GM23338 (cell line): Measurements from ENCODE around the gene DYNLRB1. TPM values are rescaled to one million over a fixed set of nuclear protein-coding genes. Genes with fewer than 3 reads are reported as not detected.

Source experiments
- ATAC-seq: fragments of 200-7000 bp; cut with Tn5 transposase; 3 replicates; pipeline ENCODE4 v1.9.1; 2020
- DNase-seq: peaks from one replicate; pipeline ENCODE4 v3.0.0-alpha.2; 2015; ENCODE audit warnings: low spot score
- H2AFZ ChIP-seq: fragments of 200-600 bp; sonication (generic); 2 replicates; pipeline ENCODE4 v1.8.0; 2016; ENCODE audit warnings: antibody characterized with exemption, mild to moderate bottlenecking, moderate library complexity
- H3F3A ChIP-seq: fragments of 200-600 bp; sonication (generic); replicated peaks from 2 replicates; pipeline ENCODE4 v1.8.0; 2017; ENCODE audit warnings: antibody characterized with exemption, mixed run types, low read depth
- H3K27ac ChIP-seq: fragments of 200-600 bp; sonication (generic); 2 replicates; pipeline ENCODE4 v1.6.1; 2016; ENCODE audit warnings: low read depth
- H3K27me3 ChIP-seq: fragments of 200-600 bp; sonication (generic); 2 replicates; pipeline ENCODE4 v1.8.0; 2016; ENCODE audit warnings: mild to moderate bottlenecking, mixed run types, moderate library complexity; ENCODE audit not compliant: insufficient read depth
- H3K36me3 ChIP-seq: fragments of 200-600 bp; sonication (generic); 2 replicates; pipeline ENCODE4 v1.8.0; 2016; ENCODE audit warnings: mild to moderate bottlenecking; ENCODE audit not compliant: insufficient read depth
- H3K4me1 ChIP-seq: fragments of 200-600 bp; sonication (generic); 2 replicates; pipeline ENCODE4 v1.8.0; 2016; ENCODE audit warnings: mild to moderate bottlenecking, moderate library complexity; ENCODE audit not compliant: insufficient read depth
- H3K4me2 ChIP-seq: fragments of 200-600 bp; sonication (generic); 2 replicates; pipeline ENCODE4 v1.7.1; 2017; ENCODE audit warnings: mixed run types
- H3K4me3 ChIP-seq: fragments of 200-600 bp; sonication (generic); 2 replicates; pipeline ENCODE4 v1.6.1; 2016; ENCODE audit warnings: mixed run types
- H3K79me2 ChIP-seq: fragments of 200-600 bp; sonication (generic); replicated peaks from 2 replicates; pipeline ENCODE4 v1.8.0; 2017; ENCODE audit warnings: mild to moderate bottlenecking; ENCODE audit not compliant: insufficient read depth
- H3K9me2 ChIP-seq: fragments of 200-600 bp; sonication (generic); 2 replicates; pipeline ENCODE4 v1.8.0; 2017; ENCODE audit not compliant: insufficient read depth
- H4K20me1 ChIP-seq: fragments of 200-600 bp; sonication (generic); replicated peaks from 2 replicates; pipeline ENCODE4 v1.8.0; 2017; ENCODE audit warnings: mild to moderate bottlenecking; ENCODE audit not compliant: insufficient read depth
- H3K27ac Mint-ChIP-seq: 2 replicates; pipeline ENCODE4 v1.8.0; 2020; ENCODE audit warnings: inconsistent platforms, mild to moderate bottlenecking, moderate library complexity, mixed read lengths
- H3K27me3 Mint-ChIP-seq: 3 replicates; pipeline ENCODE4 v1.8.0; 2022; ENCODE audit warnings: low read depth, mild to moderate bottlenecking, moderate library complexity, mixed read lengths, inconsistent platforms; ENCODE audit not compliant: insufficient read depth, poor library complexity
- H3K36me3 Mint-ChIP-seq: 3 replicates; pipeline ENCODE4 v1.8.0; 2021; ENCODE audit warnings: low read depth, mild to moderate bottlenecking, inconsistent platforms, moderate library complexity, mixed read lengths
- H3K4me1 Mint-ChIP-seq: 3 replicates; pipeline ENCODE4 v1.8.0; 2020; ENCODE audit warnings: mild to moderate bottlenecking, inconsistent platforms, mixed read lengths
- H3K4me3 Mint-ChIP-seq: 3 replicates; pipeline ENCODE4 v1.8.0; 2021; ENCODE audit warnings: moderate library complexity, mild to moderate bottlenecking, inconsistent platforms, mixed read lengths
- H3K9me3 Mint-ChIP-seq: 3 replicates; pipeline ENCODE4 v1.8.0; 2020; ENCODE audit warnings: moderate library complexity, mild to moderate bottlenecking, inconsistent platforms, mixed read lengths
- CREB1 ChIP-seq: fragments of 250-450 bp; sonication (Bioruptor Pico); IDR thresholded peaks from 2 replicates; pipeline ENCODE4 v1.5.0; 2020; ENCODE audit warnings: low read depth, mild to moderate bottlenecking, moderate library complexity
- CTCF ChIP-seq, 2 experiments: fragments of 200-600 bp in 1 of 2; sonication (generic) in 1 of 2; conservative IDR thresholded peaks; 2 replicates each; pipeline versions ENCODE4 v1.5.1 to v1.6.1; 2016 to 2017; ENCODE audit warnings: antibody characterized with exemption in 2 of 2, low read depth in 2 of 2, mild to moderate bottlenecking in 2 of 2, moderate library complexity in 1 of 2
- EZH2 ChIP-seq: fragments of 200-600 bp; sonication (generic); IDR thresholded peaks from one replicate; pipeline ENCODE4 v1.8.0; 2017; ENCODE audit warnings: antibody characterized with exemption, mild to moderate bottlenecking, low read depth; ENCODE audit not compliant: unreplicated experiment
- EZH2phosphoT487 ChIP-seq: fragments of 200-600 bp; sonication (generic); IDR thresholded peaks from one replicate; pipeline ENCODE4 v1.8.1; 2018; ENCODE audit warnings: antibody characterized with exemption; ENCODE audit not compliant: unreplicated experiment
- JUNB ChIP-seq: IDR thresholded peaks from one replicate; pipeline ENCODE4 v1.6.1; 2016; ENCODE audit warnings: antibody characterized with exemption; ENCODE audit not compliant: unreplicated experiment
- NANOG ChIP-seq: IDR thresholded peaks from 2 replicates; pipeline ENCODE4 v1.6.1; 2016; ENCODE audit warnings: antibody characterized with exemption, borderline replicate concordance
- POLR2AphosphoS5 ChIP-seq: IDR thresholded peaks from 2 replicates; pipeline ENCODE4 v1.6.1; 2016; ENCODE audit warnings: antibody characterized with exemption, low read depth
- STAT1 ChIP-seq: IDR thresholded peaks from one replicate; pipeline ENCODE4 v1.6.1; 2016; ENCODE audit warnings: antibody characterized with exemption; ENCODE audit not compliant: unreplicated experiment
- ZNF114 ChIP-seq: fragments of 250-450 bp; sonication (Bioruptor Pico); IDR thresholded peaks from 2 replicates; pipeline ENCODE4 v1.5.0; 2020; ENCODE audit warnings: mild to moderate bottlenecking, moderate library complexity
- ZNF331 ChIP-seq: fragments of 250-450 bp; sonication (Bioruptor Pico); IDR thresholded peaks from 2 replicates; pipeline ENCODE4 v1.5.0; 2020; ENCODE audit warnings: low read depth, mild to moderate bottlenecking, moderate library complexity
- ZNF462 ChIP-seq: fragments of 250-450 bp; sonication (Bioruptor Pico); IDR thresholded peaks from 2 replicates; pipeline ENCODE4 v1.5.0; 2020; ENCODE audit warnings: mild to moderate bottlenecking, moderate library complexity
- polyA plus RNA-seq: library from polyadenylated mRNA; unstranded; fragments of >200 nt; fragmentation: Nextera tagmentation; extraction: Ambion mirVana; gene quantifications from 2 replicates; pipeline ENCODE4 v1.2.1, GENCODE V29; 2016
- total RNA-seq: library from RNA; depleted of rRNA; stranded (reverse); fragments of >200 nt; shearing (Covaris generic); gene quantifications from 2 replicates; pipeline ENCODE4 v1.2.3, GENCODE V29; 2014

DYNLRB1 gene
- total and polyA plus RNA-seq, 2 experiments from 2014 or later: 107 to 376 TPM

- no peak overlapping the region for H2AFZ ChIP-seq
- no peaks in the 10 kb centered on the region for H3K9me2 ChIP-seq
- no peak overlapping the region; the same call in 1 of the 2 replicates for H3K27ac ChIP-seq
- Mint-ChIP-seq H3K36me3 (peaks cover 38% of the 10 kb centered on the region; the same call in 2 of the 3 replicates), H3K27me3 (no peaks in the 10 kb centered on the region), H3K4me1 (no peaks in the 10 kb centered on the region), H3K27ac (no peak overlapping the region), H3K4me3 (no peak overlapping the region), H3K9me3 (no peaks in the 10 kb centered on the region)
- no peak overlapping the region for H3K4me2 ChIP-seq
- DNase-seq (no peak), ATAC-seq (no peak)
- H3F3A ChIP-seq: no peaks in the 10 kb centered on the region
- H3K4me3 ChIP-seq: no peak overlapping the region
- no peaks in the 10 kb centered on the region for H4K20me1 ChIP-seq
- no peaks in the 10 kb centered on the region for H3K4me1 ChIP-seq
- no peaks in the 10 kb centered on the region for H3K79me2 ChIP-seq
- peaks cover 3% of the 10 kb centered on the region; the same call in 1 of the 2 replicates for H3K36me3 ChIP-seq
- no peaks in the 10 kb centered on the region for H3K27me3 ChIP-seq
- TF ChIP-seq EZH2 (no peak), EZH2phosphoT487 (no peak), JUNB (no peak)
Observed at GRCh38 chr20:34507702-34508413, 8.4 kb upstream of the DYNLRB1 start.

- H3K4me3 ChIP-seq: no peak overlapping the region
- no peak overlapping the region for H3K4me3 Mint-ChIP-seq
- H3F3A ChIP-seq: no peaks in the 10 kb centered on the region; the same call in 1 of the 2 replicates
- no peak overlapping the region for H3K27ac Mint-ChIP-seq
- H3K36me3 ChIP-seq: peaks cover 3% of the 10 kb centered on the region; the same call in 1 of the 2 replicates
- peaks cover 6% of the 10 kb centered on the region; the same call in 2 of the 3 replicates for H3K4me1 Mint-ChIP-seq
- no peaks in the 10 kb centered on the region; the same call in 1 of the 2 replicates for H3K79me2 ChIP-seq
- H2AFZ ChIP-seq: no peak overlapping the region
- peaks cover 2% of the 10 kb centered on the region for H3K27me3 Mint-ChIP-seq
- no peak overlapping the region for H3K27ac ChIP-seq
- no peaks in the 10 kb centered on the region for H3K9me2 ChIP-seq
- peaks cover 21% of the 10 kb centered on the region; the same call in 2 of the 3 replicates for H3K36me3 Mint-ChIP-seq
- H4K20me1 ChIP-seq: no peaks in the 10 kb centered on the region
- H3K4me2 ChIP-seq: no peak overlapping the region
- peaks cover 5% of the 10 kb centered on the region for H3K4me1 ChIP-seq
- no peaks in the 10 kb centered on the region for H3K9me3 Mint-ChIP-seq
- DNase-seq (no peak), ATAC-seq (no peak)
- H3K27me3 ChIP-seq: no peaks in the 10 kb centered on the region
- TF ChIP-seq CTCF (conservative IDR thresholded peaks at IDR 0.05; ENCODE audit: low read depth in 2 of 2): no peak
- TF ChIP-seq POLR2AphosphoS5: no peak
- TF ChIP-seq JUNB: no peak
- TF ChIP-seq EZH2: no peak
- TF ChIP-seq CREB1 (CRISPR knock-in tag): no peak
- no peak for TF ChIP-seq ZNF331 (CRISPR knock-in tag)
- no peak for TF ChIP-seq EZH2phosphoT487
- TF ChIP-seq ZNF114 (CRISPR knock-in tag): no peak
- no peak for TF ChIP-seq NANOG
- TF ChIP-seq ZNF462 (CRISPR knock-in tag): no peak
- no peak for TF ChIP-seq STAT1
Observed at GRCh38 chr20:34510575-34510974, 5.6 kb upstream of the DYNLRB1 start.
